H9 (cell line): ENCODE results near the gene RNF145. TPM values are rescaled to one million over a fixed set of nuclear protein-coding genes. Genes with fewer than 3 reads are reported as not detected.

Experiments
- DNase-seq: peaks from one replicate; pipeline ENCODE4 v3.0.0-alpha.2; 2017
- H2AFZ ChIP-seq: one replicate; pipeline ENCODE4 v1.6.1; 2013; ENCODE audit warnings: mild to moderate bottlenecking, low read length, control low read depth, moderate library complexity
- H2AK5ac ChIP-seq: 2 replicates; pipeline ENCODE4 v1.6.1; 2013; ENCODE audit warnings: low read length, control low read depth, mixed read lengths; ENCODE audit not compliant: insufficient read length
- H2BK120ac ChIP-seq: one replicate; pipeline ENCODE4 v1.6.1; 2013; ENCODE audit warnings: low read depth, mild to moderate bottlenecking, low read length, control low read depth, inconsistent platforms; ENCODE audit not compliant: poor library complexity, severe bottlenecking
- H2BK12ac ChIP-seq: 2 replicates; pipeline ENCODE4 v1.6.1; 2013; ENCODE audit warnings: low read length, control low read depth, mixed read lengths, low read depth; ENCODE audit not compliant: insufficient read length
- H2BK15ac ChIP-seq: 2 replicates; pipeline ENCODE4 v1.6.1; 2013; ENCODE audit warnings: low read depth, low read length, control low read depth
- H2BK20ac ChIP-seq: one replicate; pipeline ENCODE4 v1.6.1; 2013; ENCODE audit warnings: low read depth, mild to moderate bottlenecking, low read length, control low read depth, inconsistent platforms; ENCODE audit not compliant: poor library complexity, severe bottlenecking
- H2BK5ac ChIP-seq: 2 replicates; pipeline ENCODE4 v1.6.1; 2013; ENCODE audit warnings: low read length, control low read depth, mixed read lengths; ENCODE audit not compliant: insufficient read length
- H3K14ac ChIP-seq: 2 replicates; pipeline ENCODE4 v1.6.1; 2013; ENCODE audit warnings: low read length, control low read depth; ENCODE audit not compliant: insufficient read depth
- H3K18ac ChIP-seq: 2 replicates; pipeline ENCODE4 v1.6.1; 2013; ENCODE audit warnings: low read depth, mild to moderate bottlenecking, mixed read lengths, low read length, control low read depth; ENCODE audit not compliant: insufficient read length
- H3K23ac ChIP-seq: 2 replicates; pipeline ENCODE4 v1.6.1; 2013; ENCODE audit warnings: low read length, control low read depth, mixed read lengths, low read depth; ENCODE audit not compliant: insufficient read length
- H3K23me2 ChIP-seq: 2 replicates; pipeline ENCODE4 v1.6.1; 2013; ENCODE audit warnings: low read depth, mild to moderate bottlenecking, mixed read lengths, low read length, control low read depth; ENCODE audit not compliant: insufficient read length, poor library complexity, severe bottlenecking
- H3K27ac ChIP-seq: 2 replicates; pipeline ENCODE4 v1.5.1; 2013; ENCODE audit warnings: low read length, control low read depth, mixed read lengths, low read depth; ENCODE audit not compliant: insufficient read length
- H3K27me3 ChIP-seq: 2 replicates; pipeline ENCODE4 v1.6.1; 2013; ENCODE audit warnings: low read length, control low read depth, inconsistent platforms; ENCODE audit not compliant: insufficient read depth
- H3K4ac ChIP-seq: 2 replicates; pipeline ENCODE4 v1.6.1; 2013; ENCODE audit warnings: low read depth, mild to moderate bottlenecking, control low read depth, inconsistent platforms, low read length, moderate library complexity
- H3K4me1 ChIP-seq: 2 replicates; pipeline ENCODE4 v1.6.1; 2013; ENCODE audit warnings: low read length, control low read depth, inconsistent platforms; ENCODE audit not compliant: insufficient read depth
- H3K4me2 ChIP-seq: 2 replicates; pipeline ENCODE4 v1.6.1; 2013; ENCODE audit warnings: low read length, control low read depth, mixed read lengths; ENCODE audit not compliant: insufficient read length, insufficient read depth
- H3K56ac ChIP-seq: 2 replicates; pipeline ENCODE4 v1.6.1; 2013; ENCODE audit warnings: low read depth, mild to moderate bottlenecking, mixed read lengths, low read length, control low read depth; ENCODE audit not compliant: insufficient read length
- H3K79me1 ChIP-seq: 2 replicates; pipeline ENCODE4 v1.6.1; 2013; ENCODE audit warnings: low read depth, mild to moderate bottlenecking, moderate library complexity, low read length, control low read depth, inconsistent platforms; ENCODE audit not compliant: insufficient read depth, poor library complexity, severe bottlenecking
- H3K79me2 ChIP-seq: 2 replicates; pipeline ENCODE4 v1.6.1; 2013; ENCODE audit warnings: low read length, control low read depth, inconsistent platforms; ENCODE audit not compliant: insufficient read depth
- H3K9ac ChIP-seq: 2 replicates; pipeline ENCODE4 v1.6.1; 2013; ENCODE audit warnings: low read length, control low read depth, mixed read lengths; ENCODE audit not compliant: insufficient read length; ENCODE audit errors: extremely low read depth
- H3K9me3 ChIP-seq: one replicate; pipeline ENCODE4 v1.6.1; 2013; ENCODE audit warnings: low read depth, low read length, inconsistent platforms; ENCODE audit not compliant: control insufficient read depth
- H3T11ph ChIP-seq: one replicate; pipeline ENCODE4 v1.6.1; 2013; ENCODE audit warnings: mild to moderate bottlenecking, low read length, control low read depth, inconsistent platforms
- H4K20me1 ChIP-seq: one replicate; pipeline ENCODE4 v1.6.1; 2013; ENCODE audit not compliant: control insufficient read depth, insufficient read length, insufficient read depth
- H4K5ac ChIP-seq: 2 replicates; pipeline ENCODE4 v1.6.1; 2013; ENCODE audit warnings: low read depth, mild to moderate bottlenecking, mixed read lengths, low read length, control low read depth; ENCODE audit not compliant: insufficient read length
- H4K8ac ChIP-seq: replicated peaks from 2 replicates; pipeline ENCODE4 v1.6.1; 2013; ENCODE audit warnings: low read length, control low read depth, mixed read lengths, low read depth; ENCODE audit not compliant: insufficient read length
- H4K91ac ChIP-seq: 2 replicates; pipeline ENCODE4 v1.6.1; 2013; ENCODE audit warnings: low read depth, mild to moderate bottlenecking, moderate library complexity, mixed read lengths, low read length, control low read depth; ENCODE audit not compliant: insufficient read length
- H3K27ac Mint-ChIP-seq, 3 experiments: 2 replicates in 2 of 3; 3 replicates in 1 of 3; pipeline ENCODE4 v1.8.0; 2020 to 2021; ENCODE audit warnings: mixed read lengths in 3 of 3, mild to moderate bottlenecking in 1 of 3, moderate library complexity in 1 of 3
- H3K27me3 Mint-ChIP-seq: 2 replicates; pipeline ENCODE4 v1.8.0; 2021; ENCODE audit warnings: low read depth, mild to moderate bottlenecking, moderate library complexity, mixed read lengths
- H3K36me3 Mint-ChIP-seq, 3 experiments: 2 replicates in 2 of 3; 3 replicates in 1 of 3; pipeline ENCODE4 v1.8.0; 2020 to 2021; ENCODE audit warnings: low read depth in 3 of 3, mixed read lengths in 3 of 3; ENCODE audit not compliant: insufficient read depth in 1 of 3
- H3K4me1 Mint-ChIP-seq, 2 experiments: 2 replicates each; pipeline ENCODE4 v1.8.0; 2020; ENCODE audit warnings: mixed read lengths in 2 of 2
- H3K4me3 Mint-ChIP-seq, 2 experiments: 2 replicates in 1 of 2; 3 replicates in 1 of 2; pipeline ENCODE4 v1.8.0; 2020 to 2021; ENCODE audit warnings: mild to moderate bottlenecking in 2 of 2, mixed read lengths in 2 of 2, moderate library complexity in 1 of 2
- H3K9me3 Mint-ChIP-seq, 2 experiments: 2 replicates in 1 of 2; 3 replicates in 1 of 2; pipeline ENCODE4 v1.8.0; 2020; ENCODE audit warnings: mild to moderate bottlenecking in 2 of 2, mixed read lengths in 2 of 2, moderate library complexity in 1 of 2
- WGBS: extraction: QIAGEN DNeasy Blood & Tissue Kit; methylation state at CpG from one replicate; pipeline ENCODE4 v1.1.7; 2013; ENCODE audit warnings: missing lambda C conversion rate, low lambda C conversion rate, mixed read lengths; ENCODE audit not compliant: insufficient read length; ENCODE audit errors: extremely low coverage; 5-methylcytosine and 5-hydroxymethylcytosine counted together
- total RNA-seq: library from RNA; stranded (reverse); gene quantifications from 2 replicates; pipeline ENCODE4 v1.2.1, GENCODE V29; 2021
- TF ChIP-seq, protein P1 (sequence below): fragments of 200-600 bp; sonication (generic); conservative IDR thresholded peaks from 3 replicates; pipeline ENCODE4 v1.8.0; 2021; ENCODE audit warnings: antibody characterized with exemption, mild to moderate bottlenecking

RNF145 gene
- total RNA-seq, 1 experiment from 2014 or later, result 59.1 TPM

DNA sequence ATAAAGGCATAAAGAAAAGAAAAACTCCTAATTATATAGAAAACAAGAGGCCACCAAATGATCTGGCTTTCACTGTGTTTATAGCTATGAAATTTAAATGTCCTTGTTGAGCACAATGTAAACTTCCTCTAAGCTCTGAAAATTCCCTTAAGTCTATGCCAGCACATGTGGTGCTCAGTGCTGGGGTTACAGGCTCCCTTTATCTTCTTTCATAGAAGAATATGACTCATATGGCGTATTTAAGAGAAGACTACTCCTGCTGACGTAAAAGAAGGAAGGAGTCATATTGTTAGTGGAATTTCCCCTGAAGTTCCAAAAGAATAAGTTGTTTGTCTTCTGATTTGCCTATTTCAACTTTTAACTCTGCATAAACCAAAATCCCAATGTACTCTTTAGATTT is 30.4 kb downstream of the RNF145 start:
- H3K4me2 ChIP-seq, result no peak overlapping the region
- H3K14ac ChIP-seq, result no peak overlapping the region
- H4K8ac ChIP-seq, result no peak overlapping the region
- DNase-seq, result no peak
- H2AK5ac ChIP-seq, result no peak overlapping the region
- H3K4ac ChIP-seq, result no peak overlapping the region
- no peak overlapping the region for H2BK12ac ChIP-seq
- no peaks in the 10 kb centered on the region for H3K4me1 Mint-ChIP-seq
- no peaks in the 10 kb centered on the region for H3K9me3 Mint-ChIP-seq
- no peaks in the 10 kb centered on the region for H3K27me3 ChIP-seq
- H3K56ac ChIP-seq, result no peak overlapping the region
- H3K27ac Mint-ChIP-seq, result no peak overlapping the region
- no peak overlapping the region for H3K9ac ChIP-seq
- no peak overlapping the region for H3K4me3 Mint-ChIP-seq
- no peak overlapping the region for H2AFZ ChIP-seq
- no peak overlapping the region for H2BK20ac ChIP-seq
- no peaks in the 10 kb centered on the region for H3K23me2 ChIP-seq
- H3T11ph ChIP-seq, result no peak overlapping the region
- no peak overlapping the region for H3K18ac ChIP-seq
- H2BK15ac ChIP-seq, result no peak overlapping the region
- no peaks in the 10 kb centered on the region for H4K20me1 ChIP-seq
- no peak overlapping the region for H4K5ac ChIP-seq
- no CpG with 5 or more reads among the region's 2 CpGs for WGBS
- no peaks in the 10 kb centered on the region for H3K27me3 Mint-ChIP-seq
- no peak overlapping the region for H2BK5ac ChIP-seq
- no peak overlapping the region for H2BK120ac ChIP-seq
- H3K79me1 ChIP-seq, result no peaks in the 10 kb centered on the region
- no peak overlapping the region for H3K27ac ChIP-seq
- H3K4me1 ChIP-seq, result no peaks in the 10 kb centered on the region
- no peak overlapping the region for H3K23ac ChIP-seq
- peaks cover 0 to 12% (median 8%) of the 10 kb centered on the region in 3 experiments; a peak in 5 of 7 replicates for H3K36me3 Mint-ChIP-seq
- H4K91ac ChIP-seq, result no peak overlapping the region
- TF ChIP-seq, protein P1, sequence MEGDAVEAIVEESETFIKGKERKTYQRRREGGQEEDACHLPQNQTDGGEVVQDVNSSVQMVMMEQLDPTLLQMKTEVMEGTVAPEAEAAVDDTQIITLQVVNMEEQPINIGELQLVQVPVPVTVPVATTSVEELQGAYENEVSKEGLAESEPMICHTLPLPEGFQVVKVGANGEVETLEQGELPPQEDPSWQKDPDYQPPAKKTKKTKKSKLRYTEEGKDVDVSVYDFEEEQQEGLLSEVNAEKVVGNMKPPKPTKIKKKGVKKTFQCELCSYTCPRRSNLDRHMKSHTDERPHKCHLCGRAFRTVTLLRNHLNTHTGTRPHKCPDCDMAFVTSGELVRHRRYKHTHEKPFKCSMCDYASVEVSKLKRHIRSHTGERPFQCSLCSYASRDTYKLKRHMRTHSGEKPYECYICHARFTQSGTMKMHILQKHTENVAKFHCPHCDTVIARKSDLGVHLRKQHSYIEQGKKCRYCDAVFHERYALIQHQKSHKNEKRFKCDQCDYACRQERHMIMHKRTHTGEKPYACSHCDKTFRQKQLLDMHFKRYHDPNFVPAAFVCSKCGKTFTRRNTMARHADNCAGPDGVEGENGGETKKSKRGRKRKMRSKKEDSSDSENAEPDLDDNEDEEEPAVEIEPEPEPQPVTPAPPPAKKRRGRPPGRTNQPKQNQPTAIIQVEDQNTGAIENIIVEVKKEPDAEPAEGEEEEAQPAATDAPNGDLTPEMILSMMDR, result no peak
- no peaks in the 10 kb centered on the region for H3K79me2 ChIP-seq
- H3K9me3 ChIP-seq, result no peaks in the 10 kb centered on the region
